Fibroblast of gingiva (primary cell): ENCODE data around the gene FAM234A.
A peak's percentile ranks its signal among the peaks of the same experiment; 100 is the strongest.
"Not testable (repeated sequence)": the region's sequence is repeated elsewhere in the genome, so short reads cannot be mapped to it uniquely, and the experiment has no call there.

ENCODE experiments used
- DNase-seq: peaks from one replicate; pipeline ENCODE4 v3.0.0-alpha.2; 2011; ENCODE audit warnings: low read depth

Gene FAM234A, protein sequence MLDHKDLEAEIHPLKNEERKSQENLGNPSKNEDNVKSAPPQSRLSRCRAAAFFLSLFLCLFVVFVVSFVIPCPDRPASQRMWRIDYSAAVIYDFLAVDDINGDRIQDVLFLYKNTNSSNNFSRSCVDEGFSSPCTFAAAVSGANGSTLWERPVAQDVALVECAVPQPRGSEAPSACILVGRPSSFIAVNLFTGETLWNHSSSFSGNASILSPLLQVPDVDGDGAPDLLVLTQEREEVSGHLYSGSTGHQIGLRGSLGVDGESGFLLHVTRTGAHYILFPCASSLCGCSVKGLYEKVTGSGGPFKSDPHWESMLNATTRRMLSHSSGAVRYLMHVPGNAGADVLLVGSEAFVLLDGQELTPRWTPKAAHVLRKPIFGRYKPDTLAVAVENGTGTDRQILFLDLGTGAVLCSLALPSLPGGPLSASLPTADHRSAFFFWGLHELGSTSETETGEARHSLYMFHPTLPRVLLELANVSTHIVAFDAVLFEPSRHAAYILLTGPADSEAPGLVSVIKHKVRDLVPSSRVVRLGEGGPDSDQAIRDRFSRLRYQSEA

GRCh38 chr16:234468-235305 lies at the start of gene FAM234A:
FAM234A (plus strand) TSS chr16:234821; CDS start chr16:254414, 19,593 bp downstream.
- peak; percentile 92 for DNase-seq

DNA sequence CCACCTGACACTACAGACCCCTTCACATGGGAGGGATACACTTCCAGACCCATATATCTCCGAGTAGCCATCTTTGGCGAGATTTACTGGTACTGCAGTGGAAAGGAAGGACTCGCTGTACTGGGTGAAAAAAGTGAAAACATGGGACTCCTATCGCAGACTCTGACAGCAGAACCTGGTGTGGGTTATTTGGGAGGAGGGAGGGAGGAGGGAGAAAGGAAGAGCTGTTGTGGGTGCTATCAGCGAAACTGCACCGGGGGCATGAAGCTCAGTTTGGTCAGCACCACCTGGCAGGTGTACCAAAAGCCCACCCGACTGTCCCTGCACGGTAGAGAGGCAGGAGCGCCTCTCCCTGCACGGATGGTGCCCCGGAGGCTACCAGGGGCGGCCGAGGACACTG lies 49.4 kb upstream of the FAM234A start:
- DNase-seq: no peak

DNA sequence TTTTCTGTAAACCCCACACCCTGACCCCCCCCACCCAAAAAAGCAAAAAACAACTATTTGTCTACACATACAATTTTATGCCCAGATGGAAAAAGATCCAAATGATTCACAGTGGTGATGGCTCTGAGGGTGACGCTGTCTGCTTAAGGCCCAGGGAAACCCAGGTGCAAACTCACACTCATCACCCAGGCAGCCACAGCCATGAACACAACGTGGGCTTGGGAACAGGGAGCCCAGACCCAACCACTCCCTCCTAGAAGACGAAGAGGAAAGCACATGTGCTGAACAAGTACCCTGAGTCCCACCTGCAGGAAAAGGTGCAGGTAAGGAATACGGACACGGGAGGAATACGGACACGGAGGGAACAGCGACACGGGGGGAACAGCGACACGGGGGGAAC lies 48.9 kb upstream of the FAM234A start:
- no peak for DNase-seq

DNA sequence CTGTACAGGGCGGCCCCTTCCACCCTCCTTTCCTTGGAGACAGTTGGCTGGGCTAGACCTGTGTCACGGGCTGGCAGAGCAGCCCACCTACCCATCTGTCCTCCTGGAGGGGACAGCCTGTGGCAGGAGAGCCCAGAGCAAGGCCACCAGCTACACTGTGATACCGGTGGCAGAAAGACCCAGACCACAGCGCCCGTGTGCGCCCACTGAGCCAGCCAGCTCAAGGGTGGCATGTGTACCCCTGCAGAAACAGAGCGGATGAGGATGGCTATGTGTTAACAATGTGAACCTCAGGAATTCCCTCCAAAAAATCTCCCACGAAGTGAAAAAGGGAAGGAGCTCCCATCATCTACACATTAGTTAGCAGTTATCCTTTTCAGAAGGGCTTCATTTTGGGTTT lies 47.3 kb upstream of the FAM234A start:
- no peak for DNase-seq

DNA sequence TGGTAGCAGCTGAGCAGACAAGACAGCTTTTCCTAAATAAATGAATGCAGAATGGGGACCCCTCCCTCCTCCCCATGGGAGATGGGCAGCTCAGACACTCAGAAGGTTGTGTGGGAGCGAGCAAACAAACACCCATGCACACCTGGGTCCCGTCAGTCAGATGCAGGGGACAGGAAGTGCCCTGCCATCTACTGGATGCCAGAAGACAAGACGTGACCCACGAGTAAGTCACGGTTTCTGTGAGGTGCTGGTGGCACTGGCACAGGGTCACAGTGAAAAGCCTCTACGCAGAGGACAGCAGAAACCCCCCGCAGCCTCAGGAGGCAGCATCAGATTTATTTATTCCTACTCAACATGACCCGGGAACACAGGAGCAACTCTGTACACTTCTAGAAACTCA lies 45.9 kb upstream of the FAM234A start:
- no peak for DNase-seq

- DNase-seq: no peak
Measured at GRCh38 chr16:189604-190186, 44.9 kb upstream of the FAM234A start.

DNA sequence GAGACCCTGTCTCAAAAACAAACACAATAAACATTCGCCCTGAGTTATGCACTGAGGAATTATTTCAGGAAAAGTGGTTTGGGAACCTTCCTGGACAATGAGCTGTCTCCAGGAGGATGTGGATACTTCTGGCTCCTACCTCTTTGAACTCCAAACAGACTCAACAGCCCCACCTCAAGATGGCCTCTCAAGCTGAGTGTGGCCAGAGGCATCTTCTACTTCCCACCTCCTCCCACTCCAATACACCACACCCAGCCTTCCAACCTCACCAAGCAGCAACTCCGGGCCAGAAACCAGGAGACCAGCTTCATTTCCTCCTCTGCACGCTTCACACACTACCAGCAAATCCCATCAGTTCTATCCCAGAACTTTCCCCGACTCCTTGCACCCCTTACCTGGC lies 42.8 kb upstream of the FAM234A start:
- no peak for DNase-seq

GRCh38 chr16:192686-193085 lies 41.9 kb upstream of the FAM234A start:
- no peak for DNase-seq

GRCh38 chr16:193441-193840 lies 41.2 kb upstream of the FAM234A start:
- no peak for DNase-seq

DNA sequence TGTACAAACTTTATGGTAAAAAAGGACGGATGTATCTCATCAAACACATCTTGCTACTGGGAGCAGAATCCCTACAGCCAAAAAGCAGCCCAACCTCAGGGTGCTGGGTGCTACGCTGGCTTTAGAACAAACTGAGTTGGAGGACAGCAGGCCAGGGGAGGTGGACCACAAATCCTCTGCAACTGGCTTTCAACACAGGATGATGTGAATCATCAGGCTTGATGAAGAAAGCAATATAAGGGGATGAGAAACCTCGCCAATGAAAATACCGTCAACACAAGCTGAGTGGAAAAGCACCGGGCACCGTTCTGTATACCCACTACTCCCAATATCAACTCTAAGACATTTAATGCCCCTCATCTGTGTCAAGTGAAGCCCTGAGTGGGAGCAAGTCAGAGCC lies 40.1 kb upstream of the FAM234A start:
- DNase-seq: peak; percentile 21

- DNase-seq: peak; percentile 32
Measured at GRCh38 chr16:200388-200787, 34.2 kb upstream of the FAM234A start.

- no peak for DNase-seq
Measured at GRCh38 chr16:203246-203645, 31.4 kb upstream of the FAM234A start.

GRCh38 chr16:204046-204445 lies 30.6 kb upstream of the FAM234A start:
- not testable (repeated sequence) for DNase-seq

- not testable (repeated sequence) for DNase-seq
Measured at GRCh38 chr16:209359-209758, 25.3 kb upstream of the FAM234A start.

GRCh38 chr16:211631-212180 lies 22.9 kb upstream of the FAM234A start:
- not testable (repeated sequence) for DNase-seq

- no peak for DNase-seq
Measured at GRCh38 chr16:212999-213398, 21.6 kb upstream of the FAM234A start.

DNA sequence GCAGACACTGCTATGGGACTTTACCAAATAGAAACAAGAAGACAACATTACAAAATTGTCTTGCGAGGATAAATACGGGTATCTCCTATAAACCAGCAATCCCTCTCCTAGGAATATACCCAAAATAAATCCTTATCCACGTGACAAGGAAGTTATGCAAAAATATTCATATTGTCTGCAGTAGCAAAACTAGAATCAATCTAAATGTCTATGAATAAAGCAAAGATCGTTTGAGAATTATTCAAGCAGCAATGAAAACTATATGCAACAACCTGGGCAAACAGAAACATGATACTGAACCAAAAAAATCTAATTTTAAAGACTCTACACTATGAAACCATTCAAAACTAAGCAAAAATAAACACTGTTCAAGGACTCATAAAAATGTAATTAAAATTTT lies 14.6 kb upstream of the FAM234A start:
- no peak for DNase-seq

GRCh38 chr16:228151-228851 lies 6.3 kb upstream of the FAM234A start:
- no peak for DNase-seq

DNA sequence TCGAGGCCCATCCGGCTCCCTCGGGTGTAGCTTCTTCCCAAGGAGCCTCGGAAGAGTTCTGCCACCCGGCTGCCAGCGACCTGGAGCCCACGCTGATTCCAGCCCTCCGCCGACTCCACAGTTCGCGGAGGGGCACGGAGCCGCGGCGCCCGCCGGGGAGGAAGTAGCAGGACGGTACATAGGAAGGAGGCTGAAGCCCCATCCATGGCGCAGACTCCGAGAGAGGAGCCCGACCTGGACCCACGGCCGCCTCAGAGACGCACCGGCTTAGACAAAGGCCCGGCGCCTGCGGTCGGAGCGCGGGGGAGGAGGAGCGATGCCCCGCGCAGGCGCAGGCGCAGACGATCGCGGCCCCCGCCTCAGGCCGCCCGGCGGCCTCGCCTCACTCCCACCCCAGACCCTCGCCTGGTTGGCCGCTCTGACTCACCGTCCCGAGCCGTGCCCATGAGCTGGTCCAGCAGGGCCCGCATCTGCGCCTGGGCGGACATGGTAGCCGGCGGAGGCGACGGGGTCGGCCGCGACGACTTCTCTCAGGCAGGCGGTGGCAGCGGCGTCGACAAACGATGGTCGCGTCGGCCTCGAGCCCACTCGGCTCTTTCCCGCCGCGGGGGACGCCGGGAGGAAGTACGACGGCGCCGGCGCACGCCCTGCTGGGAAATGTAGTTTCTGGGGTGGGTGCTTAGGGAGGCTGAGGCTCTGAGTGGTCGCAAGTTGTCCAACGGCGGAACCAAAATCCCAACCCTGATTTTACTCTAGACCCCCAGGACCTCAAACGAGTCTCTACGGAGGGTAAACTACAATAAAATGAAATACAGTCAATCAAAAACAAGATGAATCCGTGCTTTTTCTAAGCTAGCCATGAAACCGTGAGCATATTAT lies 5.5 kb upstream of the FAM234A start, which contains the start of gene LUC7L:
TSS of gene LUC7L (minus strand) at position 598 of the 879 bp plus-strand sequence. CDS start at position 488, 110 bp downstream.
- DNase-seq: peak; percentile 80

- no peak for DNase-seq
Measured at GRCh38 chr16:229731-230281, 4.8 kb upstream of the FAM234A start.
